Upper lobe of right lung (tissue), 1 donor: ENCODE results near the gene PNMA8B. TPM values are rescaled to one million over a fixed set of nuclear protein-coding genes. Genes with fewer than 3 reads are reported as not detected.

ENCODE experiments used
- ATAC-seq: fragments of 200-7000 bp; cut with Tn5 transposase; one replicate; pipeline ENCODE4 v1.9.1; 2020; ENCODE audit warnings: mild to moderate bottlenecking, moderate library complexity
- DNase-seq: peaks from one replicate; pipeline ENCODE4 v3.0.0-alpha.2; 2020
- H3K27ac ChIP-seq: fragments of 200-600 bp; one replicate; pipeline ENCODE4 v1.8.0; 2022
- H3K27me3 ChIP-seq: fragments of 200-600 bp; one replicate; pipeline ENCODE4 v1.8.0; 2022; ENCODE audit warnings: mild to moderate bottlenecking
- H3K36me3 ChIP-seq: fragments of 200-600 bp; one replicate; pipeline ENCODE4 v1.8.0; 2022
- H3K4me1 ChIP-seq: fragments of 200-600 bp; one replicate; pipeline ENCODE4 v1.8.0; 2022
- H3K4me3 ChIP-seq: fragments of 200-600 bp; one replicate; pipeline ENCODE4 v1.8.0; 2022; ENCODE audit warnings: mild to moderate bottlenecking
- H3K9me3 ChIP-seq: fragments of 200-600 bp; one replicate; pipeline ENCODE4 v1.8.0; 2022
- CTCF ChIP-seq: fragments of 200-600 bp; IDR thresholded peaks from one replicate; pipeline ENCODE4 v1.8.0; 2022; ENCODE audit warnings: antibody characterized with exemption
- intact Hi-C: fragments of 100-400 bp; cut with DNase I; formaldehyde crosslinking; loops from one replicate; pipeline ENCODE4 v1.11.0; 2022
- total RNA-seq: library from RNA; stranded (reverse); fragmentation: NEBNext Ultra II Directional; extraction: Animal tissue kit (Norgen Biotek cat#: 25700); gene quantifications from one replicate; pipeline ENCODE4 v1.2.1, GENCODE V29; 2021
- donor health status: DM: no; HTN: yes; CAD: no; lungs with severe emphysema.

The PNMA8B gene
- total RNA-seq, 1 donor from 2014 or later: 1.9 TPM

GRCh38 chr19:46454244-46454643 is 41.4 kb downstream of the PNMA8B start:
- intact Hi-C loops: no loop called here
- H3K9me3 ChIP-seq: no peaks in the 10 kb centered on the region
- ATAC-seq (no peak), DNase-seq (peak; percentile 2)
- peaks cover 5% of the 10 kb centered on the region for H3K27me3 ChIP-seq
- no peak overlapping the region for H3K27ac ChIP-seq
- H3K4me1 ChIP-seq: no peaks in the 10 kb centered on the region
- H3K4me3 ChIP-seq: no peak overlapping the region
- H3K36me3 ChIP-seq: no peaks in the 10 kb centered on the region
- no peak for TF ChIP-seq CTCF

GRCh38 chr19:46453661-46454060 is 42.0 kb downstream of the PNMA8B start:
- H3K9me3 ChIP-seq: no peaks in the 10 kb centered on the region
- no peak overlapping the region for H3K27ac ChIP-seq
- H3K4me3 ChIP-seq: no peak overlapping the region
- intact Hi-C loops: no loop called here
- TF ChIP-seq CTCF: no peak
- ATAC-seq (no peak), DNase-seq (peak; percentile 6)
- peaks cover 4% of the 10 kb centered on the region for H3K27me3 ChIP-seq
- no peaks in the 10 kb centered on the region for H3K36me3 ChIP-seq
- H3K4me1 ChIP-seq: no peaks in the 10 kb centered on the region

DNA sequence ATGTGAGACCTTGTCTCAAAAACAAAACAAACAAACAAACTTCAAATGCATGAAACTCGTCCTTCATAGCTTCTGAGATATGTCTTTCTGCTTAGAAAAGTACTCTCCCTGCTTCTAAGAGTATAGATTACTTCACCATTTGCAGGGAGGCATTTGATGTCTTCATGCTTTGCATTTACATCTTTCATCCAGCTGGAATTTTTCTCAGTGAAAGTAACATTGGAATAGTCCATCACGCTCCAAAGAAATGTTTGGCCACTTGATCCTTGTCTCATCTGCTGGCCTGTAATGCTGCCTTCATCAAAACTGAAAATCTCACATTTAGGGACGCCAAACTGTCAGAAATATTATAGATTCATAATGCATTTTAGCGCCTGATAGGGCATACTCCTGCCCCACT is 43.5 kb downstream of the PNMA8B start:
- no peak for TF ChIP-seq CTCF
- Histone ChIP-seq H3K4me3 (no peak overlapping the region), H3K27ac (no peak overlapping the region), H3K36me3 (no peaks in the 10 kb centered on the region), H3K27me3 (peaks cover 4% of the 10 kb centered on the region), H3K4me1 (no peaks in the 10 kb centered on the region), H3K9me3 (no peaks in the 10 kb centered on the region)
- no peak for DNase-seq
- intact Hi-C loops: no loop called here
- ATAC-seq: no peak

DNA sequence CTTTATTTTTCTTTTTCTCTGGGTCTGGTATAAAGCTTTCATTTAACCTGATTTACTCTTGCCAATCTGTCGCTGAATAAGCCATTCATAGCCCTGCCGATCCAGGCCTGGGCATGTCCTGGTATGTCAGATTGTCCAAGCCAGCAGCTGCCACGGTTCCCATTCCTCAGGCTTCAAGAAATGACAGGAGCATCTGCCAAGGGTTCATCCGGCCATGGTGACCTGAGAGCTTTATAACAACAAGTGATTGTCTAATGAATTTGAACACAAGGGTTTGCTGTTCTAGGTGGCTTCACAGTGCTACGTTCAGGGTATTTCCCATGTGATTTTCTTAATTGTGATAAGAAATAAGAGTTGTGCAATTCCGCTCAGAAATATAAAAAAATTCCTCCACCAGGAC is 44.3 kb downstream of the PNMA8B start:
- intact Hi-C loops: no loop called here
- no peak overlapping the region for H3K4me3 ChIP-seq
- H3K27me3 ChIP-seq: no peaks in the 10 kb centered on the region
- H3K9me3 ChIP-seq: no peaks in the 10 kb centered on the region
- ATAC-seq (no peak), DNase-seq (no peak)
- H3K36me3 ChIP-seq: no peaks in the 10 kb centered on the region
- H3K27ac ChIP-seq: no peak overlapping the region
- no peaks in the 10 kb centered on the region for H3K4me1 ChIP-seq
- TF ChIP-seq CTCF: no peak

- ATAC-seq: no peak
- TF ChIP-seq CTCF: no peak
- Histone ChIP-seq H3K27me3 (no peaks in the 10 kb centered on the region), H3K9me3 (no peaks in the 10 kb centered on the region), H3K4me3 (no peak overlapping the region), H3K36me3 (no peaks in the 10 kb centered on the region), H3K27ac (no peak overlapping the region), H3K4me1 (no peaks in the 10 kb centered on the region)
- intact Hi-C loops: no loop called here
- no peak for DNase-seq
Observed at GRCh38 chr19:46450737-46451136, 44.9 kb downstream of the PNMA8B start.

DNA sequence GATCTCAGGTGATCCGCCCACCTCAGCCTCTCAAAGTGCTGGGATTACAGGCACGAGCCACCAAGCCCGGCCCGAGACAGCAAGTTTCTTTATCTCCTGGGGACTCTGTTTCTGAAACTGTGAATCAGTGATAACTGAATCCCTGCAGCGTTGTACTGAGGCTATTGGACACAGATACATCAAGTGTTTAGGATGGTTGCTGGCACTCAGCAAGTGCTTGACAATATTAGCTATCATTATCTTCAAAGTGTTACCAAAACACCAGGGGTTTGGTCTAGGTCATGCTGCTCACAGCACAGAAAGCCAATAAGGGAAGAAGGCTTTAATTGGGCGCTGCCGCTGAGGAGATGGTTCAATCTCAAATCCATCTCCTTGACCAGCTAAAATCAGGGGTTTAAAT is 46.4 kb downstream of the PNMA8B start:
- Histone ChIP-seq H3K4me3 (no peak overlapping the region), H3K27me3 (no peaks in the 10 kb centered on the region), H3K36me3 (no peaks in the 10 kb centered on the region), H3K27ac (no peak overlapping the region), H3K9me3 (no peaks in the 10 kb centered on the region), H3K4me1 (no peaks in the 10 kb centered on the region)
- DNase-seq (no peak), ATAC-seq (no peak)
- TF ChIP-seq CTCF: no peak
- intact Hi-C loops: no loop called here
